Stomach (tissue), 4 donors: ENCODE results near the gene HERC4.

ENCODE experiments used
- CTCF ChIP-seq, 7 experiments: fragments of 450-650 bp in 4 of 7; fragments of 200-600 bp in 3 of 7; sonication (generic) in 3 of 7; IDR thresholded peaks; one replicate each; pipeline ENCODE4 v1.5.1; 2016 to 2019; ENCODE audit warnings: antibody characterized with exemption in 7 of 7, control low read depth in 2 of 7, mild to moderate bottlenecking in 1 of 7
- EP300 ChIP-seq: sonication (generic); formaldehyde crosslinking; IDR thresholded peaks from one replicate; pipeline ENCODE4 v1.6.1; 2017; ENCODE audit warnings: antibody characterized with exemption
- POLR2A ChIP-seq, 4 donors: fragments of 450-650 bp; IDR thresholded peaks; one replicate each; pipeline ENCODE4 v1.6.1; 2016; ENCODE audit warnings: antibody characterized with exemption in 4 of 4, control low read depth in 2 of 4, mild to moderate bottlenecking in 1 of 4, moderate library complexity in 1 of 4
- POLR2AphosphoS5 ChIP-seq, 3 donors: sonication (generic); formaldehyde crosslinking; IDR thresholded peaks; one replicate each; pipeline ENCODE4 v1.6.1; 2016; ENCODE audit warnings: antibody characterized with exemption in 3 of 3

- TF ChIP-seq CTCF (IDR thresholded peaks at IDR 0.05) (no peak), POLR2A (IDR thresholded peaks at IDR 0.05) (no peak), POLR2AphosphoS5 (IDR thresholded peaks at IDR 0.05) (no peak), EP300 (no peak)
These were observed 98.5 kb downstream of the HERC4 start for GRCh38 chr10:67976292-67977245.
